GM12873 (cell line): ENCODE results near the gene KCNIP1.

ENCODE experiments used
- TF ChIP-seq, protein P1 (sequence below): IDR thresholded peaks from 2 replicates; pipeline ENCODE4 v1.5.1; 2012; ENCODE audit warnings: low read depth, mild to moderate bottlenecking, moderate library complexity, low read length, control low read depth; ENCODE audit not compliant: insufficient read depth; ENCODE audit errors: missing control alignments

KCNIP1 gene

DNA sequence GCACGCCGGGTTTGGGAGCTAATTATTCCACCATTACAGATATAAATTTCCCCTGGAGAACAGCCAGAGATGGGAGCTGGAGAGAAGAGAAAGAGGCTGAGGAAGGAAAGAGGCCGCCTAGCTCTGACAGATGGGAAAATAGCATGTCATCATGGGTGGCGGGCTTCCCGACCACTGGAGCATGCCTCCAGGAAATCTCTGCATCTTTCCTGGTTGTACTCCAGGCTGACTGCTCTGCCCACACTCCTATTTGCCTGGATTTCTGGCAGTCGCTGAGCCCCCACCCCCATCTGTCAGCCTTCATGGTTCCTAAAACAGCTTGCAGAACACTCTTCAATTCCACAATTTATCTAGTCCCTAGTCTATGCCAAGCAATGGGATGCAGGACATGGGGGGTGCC, 265.4 kb downstream of the KCNIP1 start:
- TF ChIP-seq, protein P1, sequence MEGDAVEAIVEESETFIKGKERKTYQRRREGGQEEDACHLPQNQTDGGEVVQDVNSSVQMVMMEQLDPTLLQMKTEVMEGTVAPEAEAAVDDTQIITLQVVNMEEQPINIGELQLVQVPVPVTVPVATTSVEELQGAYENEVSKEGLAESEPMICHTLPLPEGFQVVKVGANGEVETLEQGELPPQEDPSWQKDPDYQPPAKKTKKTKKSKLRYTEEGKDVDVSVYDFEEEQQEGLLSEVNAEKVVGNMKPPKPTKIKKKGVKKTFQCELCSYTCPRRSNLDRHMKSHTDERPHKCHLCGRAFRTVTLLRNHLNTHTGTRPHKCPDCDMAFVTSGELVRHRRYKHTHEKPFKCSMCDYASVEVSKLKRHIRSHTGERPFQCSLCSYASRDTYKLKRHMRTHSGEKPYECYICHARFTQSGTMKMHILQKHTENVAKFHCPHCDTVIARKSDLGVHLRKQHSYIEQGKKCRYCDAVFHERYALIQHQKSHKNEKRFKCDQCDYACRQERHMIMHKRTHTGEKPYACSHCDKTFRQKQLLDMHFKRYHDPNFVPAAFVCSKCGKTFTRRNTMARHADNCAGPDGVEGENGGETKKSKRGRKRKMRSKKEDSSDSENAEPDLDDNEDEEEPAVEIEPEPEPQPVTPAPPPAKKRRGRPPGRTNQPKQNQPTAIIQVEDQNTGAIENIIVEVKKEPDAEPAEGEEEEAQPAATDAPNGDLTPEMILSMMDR, result no peak

DNA sequence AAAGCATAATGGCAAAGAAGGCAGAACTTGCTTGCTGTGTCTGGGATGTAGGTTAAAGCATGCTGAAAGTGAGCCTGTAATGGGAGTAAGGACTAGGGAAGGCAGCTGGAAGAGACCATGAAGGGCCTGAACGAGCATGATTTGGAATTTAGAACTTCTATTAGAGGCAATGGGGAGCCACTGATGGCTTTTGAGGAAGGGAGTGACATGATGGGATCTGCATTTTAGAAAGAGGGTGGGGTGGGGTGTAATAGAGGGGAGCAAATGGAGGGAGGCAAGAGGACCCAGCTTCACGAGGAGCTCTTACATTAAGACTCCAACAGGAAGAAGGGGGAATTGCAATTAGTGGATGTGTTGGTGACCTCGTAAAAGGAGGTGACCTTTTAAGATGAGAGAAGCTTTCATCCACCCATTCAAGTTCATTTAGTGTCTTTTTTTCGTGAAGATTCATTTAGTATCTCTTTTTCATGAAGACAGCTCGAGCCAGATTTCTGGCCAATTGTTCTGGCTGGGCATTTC, 266.1 kb downstream of the KCNIP1 start:
- TF ChIP-seq, protein P1, result peak; percentile 37

DNA sequence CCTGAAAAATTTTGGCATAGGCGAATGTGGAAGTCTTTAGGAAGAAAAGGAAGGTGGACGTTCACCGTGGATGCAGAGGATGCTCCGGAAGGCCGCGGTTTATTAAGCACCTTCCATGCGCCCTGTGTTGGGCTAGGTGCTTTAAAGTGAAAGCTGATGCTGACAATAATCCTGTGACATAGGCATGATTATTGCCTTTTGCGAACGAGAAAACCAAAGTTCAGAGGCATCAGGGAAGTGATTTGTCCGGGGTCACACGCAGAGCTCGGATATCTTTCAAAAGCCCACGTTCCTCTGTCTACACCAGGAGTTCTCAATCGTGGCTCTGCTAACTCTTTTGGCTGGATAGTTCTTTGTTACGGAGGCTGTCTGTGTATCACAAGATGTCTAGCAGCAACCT, 267.7 kb downstream of the KCNIP1 start:
- TF ChIP-seq, protein P1, result no peak

DNA sequence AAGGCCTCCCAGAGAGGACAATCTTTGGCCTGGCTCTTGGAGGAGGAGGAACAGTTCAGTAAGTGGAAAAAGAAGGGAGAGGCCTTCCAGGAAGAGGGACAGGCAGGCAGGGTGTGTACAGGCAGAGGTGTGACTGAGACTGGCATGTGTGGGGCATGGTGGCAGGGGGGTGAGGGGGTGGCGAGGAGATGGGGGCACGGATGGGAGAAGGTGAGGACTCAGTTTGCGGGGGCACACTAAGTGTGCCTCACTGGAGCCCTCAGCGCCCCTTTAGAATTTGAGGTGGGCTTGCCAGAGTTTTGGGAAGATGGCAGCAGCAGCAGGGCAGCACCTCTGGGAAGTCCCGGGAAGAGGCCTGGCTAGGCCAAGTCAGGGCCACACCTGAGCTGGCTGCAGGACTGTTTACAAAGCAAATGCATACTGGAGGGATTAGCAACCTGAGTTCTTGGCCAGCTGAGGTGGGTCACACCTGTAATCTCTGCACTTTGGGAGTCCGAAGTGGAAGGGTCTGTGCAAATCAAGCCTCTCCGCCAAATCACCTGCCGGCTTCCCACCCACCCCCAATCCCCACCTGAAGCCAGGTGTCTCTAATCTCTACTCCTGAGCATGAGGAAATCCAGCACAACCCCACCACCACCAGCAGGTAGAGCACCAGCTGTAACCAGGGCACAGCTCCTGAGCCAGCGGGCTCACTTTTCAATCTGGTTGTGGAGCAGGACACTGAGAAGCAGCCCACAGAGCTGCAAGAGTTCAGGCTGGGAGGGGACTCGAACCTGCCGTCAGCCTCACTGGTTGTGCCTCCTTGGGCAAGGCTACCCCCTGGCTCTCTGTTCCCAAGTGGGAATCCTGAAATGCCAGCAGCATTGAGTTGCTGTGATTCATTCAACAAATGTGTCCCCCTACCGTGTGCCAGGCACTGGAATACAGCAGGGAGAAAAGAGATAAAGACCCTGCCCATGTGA, 269.5 kb downstream of the KCNIP1 start:
- TF ChIP-seq, protein P1, result no peak

DNA sequence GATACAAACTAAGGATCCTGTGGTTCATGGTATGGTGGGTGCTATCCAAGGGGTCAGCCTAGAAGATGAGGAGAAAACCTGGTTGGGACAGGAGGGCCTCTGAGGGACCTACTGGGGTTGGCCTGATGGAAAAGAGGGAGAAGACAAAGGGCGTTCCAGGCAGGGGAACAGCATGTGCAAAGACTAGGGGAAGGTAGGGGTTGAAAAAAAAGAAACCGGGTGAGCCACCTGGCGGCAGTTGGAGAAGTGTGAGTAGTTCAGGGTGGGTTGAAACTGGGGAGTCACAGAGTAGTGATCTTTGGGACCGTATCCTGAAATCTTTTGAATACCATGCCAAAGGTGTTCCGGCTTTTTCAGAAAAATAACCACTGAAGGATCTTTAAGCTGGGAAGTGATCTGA, 271.0 kb downstream of the KCNIP1 start:
- TF ChIP-seq, protein P1, result peak; percentile 10

DNA sequence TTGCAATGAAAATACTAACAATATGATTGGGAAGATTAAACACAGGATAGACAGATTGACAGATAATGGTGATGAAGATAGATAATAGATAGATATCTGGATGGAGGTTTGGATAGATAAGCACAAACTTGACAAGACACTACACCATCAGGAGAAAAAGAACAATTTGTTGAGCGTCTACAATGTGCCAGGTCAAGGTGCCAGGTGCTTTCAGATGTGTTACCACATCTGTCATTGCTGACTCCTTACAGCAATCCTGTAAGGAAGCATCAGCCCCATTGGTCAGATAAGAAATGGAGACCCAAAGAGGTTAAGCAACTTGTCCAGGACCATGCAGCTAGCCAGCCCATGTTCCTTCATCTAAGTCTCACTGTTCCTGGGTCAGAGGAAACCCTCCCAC, 278.1 kb downstream of the KCNIP1 start:
- TF ChIP-seq, protein P1, result no peak

DNA sequence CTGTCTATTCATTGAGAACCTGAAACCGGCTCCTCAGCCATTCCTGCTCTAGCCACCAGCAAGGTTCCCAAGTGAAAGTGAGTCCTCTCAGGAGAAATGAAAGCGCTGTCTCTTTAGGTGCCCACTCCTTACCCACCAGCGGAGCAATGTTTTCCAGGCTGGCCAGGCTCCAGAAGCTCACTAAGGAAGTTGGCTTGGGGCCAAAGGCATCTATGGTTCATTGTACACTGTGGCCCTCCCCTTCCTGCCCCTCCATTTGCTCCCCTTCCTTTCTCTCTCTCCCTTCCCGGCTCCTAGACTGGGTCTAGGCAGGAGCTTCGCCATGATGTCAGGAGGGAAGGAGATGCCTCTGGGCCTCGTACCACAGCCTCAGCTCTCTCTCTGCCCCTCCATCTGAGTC, 278.6 kb downstream of the KCNIP1 start:
- TF ChIP-seq, protein P1, result no peak
